Right lobe of liver (tissue), 6 donors: ENCODE measurements around the gene CACNA2D2. TPM values are rescaled to one million over a fixed set of nuclear protein-coding genes. Genes with fewer than 3 reads are reported as not detected.

ENCODE experiments used
- ATAC-seq, 4 donors: fragments of 200-7000 bp; cut with Tn5 transposase; one replicate each; pipeline ENCODE4 v1.9.1; 2020; ENCODE audit warnings: mild to moderate bottlenecking in 4 of 4, moderate library complexity in 4 of 4
- DNase-seq, 3 donors: peaks; one replicate each; pipeline ENCODE4 v3.0.0-alpha.2; 2020
- H3K27ac ChIP-seq, 3 donors: fragments of 200-600 bp; one replicate each; pipeline ENCODE4 v1.8.0; 2022
- H3K27me3 ChIP-seq, 2 donors: fragments of 200-600 bp; one replicate each; pipeline ENCODE4 v1.8.0; 2022
- H3K36me3 ChIP-seq, 4 donors: fragments of 200-600 bp; sonication (generic) in 1 of 4; one replicate each; pipeline versions ENCODE4 v1.5.1 to v1.8.0; 2017 to 2022; ENCODE audit warnings: control low read depth in 1 of 4
- H3K4me1 ChIP-seq, 4 donors: fragments of 200-600 bp; sonication (generic) in 1 of 4; one replicate each; pipeline versions ENCODE4 v1.5.1 to v1.8.0; 2017 to 2022; ENCODE audit warnings: control low read depth in 1 of 4
- H3K4me3 ChIP-seq, 3 donors: fragments of 200-600 bp; one replicate each; pipeline ENCODE4 v1.8.0; 2022
- H3K9me3 ChIP-seq, 4 donors: fragments of 200-600 bp; sonication (generic) in 1 of 4; one replicate each; pipeline versions ENCODE4 v1.5.1 to v1.8.0; 2017 to 2022; ENCODE audit warnings: control low read depth in 1 of 4
- CTCF ChIP-seq, 4 donors: fragments of 200-600 bp in 3 of 4; fragments of 450-650 bp in 1 of 4; IDR thresholded peaks; one replicate each; pipeline versions ENCODE4 v1.5.1 to v1.8.0; 2016 to 2022; ENCODE audit warnings: antibody characterized with exemption in 4 of 4, mild to moderate bottlenecking in 2 of 4
- POLR2A ChIP-seq: fragments of 450-650 bp; IDR thresholded peaks from one replicate; pipeline ENCODE4 v1.6.1; 2017; ENCODE audit warnings: antibody characterized with exemption, mild to moderate bottlenecking
- WGBS: methylation state at CpG from one replicate; pipeline ENCODE4 v1.1.6; 2018; ENCODE audit warnings: low coverage, low lambda C conversion rate; ENCODE audit not compliant: insufficient coverage; ENCODE audit errors: missing lambda C conversion rate; 5-methylcytosine and 5-hydroxymethylcytosine counted together
- intact Hi-C, 2 donors: fragments of 100-400 bp; cut with DNase I; formaldehyde crosslinking; loops; one replicate each; pipeline versions ENCODE4 v1.11.2 to v1.14.1; 2022
- total RNA-seq, 6 experiments: library from RNA; depleted of rRNA in 2 of 6; stranded (reverse); fragments of >200 nt in 2 of 6; fragmentation: NEBNext Ultra II Directional in 3 of 6; extraction: Animal tissue kit (Norgen Biotek cat#: 25700) in 3 of 6; gene quantifications; one replicate each; pipeline versions ENCODE4 v1.1.0 to v1.2.4, GENCODE V29; 2016 to 2023
- donor health status: DM: no; HTN: yes; CAD: no.
- donor health status: DM: no; HTN: no; CAD: no.
- donor health status: DM: no; HTN: no; CAD: no.
- donor health status: DM: no; HTN: yes; CAD: no.
- donor health status: DM: no; HTN: yes; CAD: no.

The CACNA2D2 gene
- total RNA-seq, 6 experiments from 2014 or later, result 0.06 to 0.39 (median 0.26) TPM; not detected in 1

GRCh38 chr3:50533807-50534461 is 30.5 kb upstream of the CACNA2D2 start:
- intact Hi-C loops, result loop anchor here in 1 of 2 donors (10.0 kb wide), 1 partner anchor 159 kb away; no protein-coding TSS in a partner anchor
- no peak for TF ChIP-seq POLR2A
- no peak for TF ChIP-seq CTCF (IDR thresholded peaks at IDR 0.05)
- WGBS, result 48% methylated on average over 5 of the region's 9 CpGs

GRCh38 chr3:50533316-50533715 is 29.9 kb upstream of the CACNA2D2 start:
- H3K27ac ChIP-seq, result no peak overlapping the region
- H3K27me3 ChIP-seq, result no peaks in the 10 kb centered on the region
- H3K4me3 ChIP-seq, result no peak overlapping the region
- no peaks in the 10 kb centered on the region for H3K4me1 ChIP-seq
- intact Hi-C loops, result loop anchor here in 1 of 2 donors (10.0 kb wide), 1 partner anchor 159 kb away; no protein-coding TSS in a partner anchor
- no peak for TF ChIP-seq CTCF (IDR thresholded peaks at IDR 0.05)
- TF ChIP-seq POLR2A, result no peak
- H3K9me3 ChIP-seq, result no peaks in the 10 kb centered on the region
- no peaks in the 10 kb centered on the region for H3K36me3 ChIP-seq
- ATAC-seq (no peak), DNase-seq (no peak)
- WGBS, result 76% methylated on average over 12 of the region's 13 CpGs

More at GRCh38 chr3:50533807-50534461, 30.5 kb upstream of the CACNA2D2 start:
- Histone ChIP-seq H3K27ac (no peak overlapping the region), H3K4me1 (no peaks in the 10 kb centered on the region), H3K9me3 (no peaks in the 10 kb centered on the region), H3K4me3 (no peak overlapping the region), H3K36me3 (no peaks in the 10 kb centered on the region), H3K27me3 (no peaks in the 10 kb centered on the region)
- ATAC-seq (no peak), DNase-seq (no peak)

GRCh38 chr3:50532062-50532705 is 28.8 kb upstream of the CACNA2D2 start:
- Histone ChIP-seq H3K9me3 (no peaks in the 10 kb centered on the region), H3K4me3 (no peak overlapping the region), H3K4me1 (no peaks in the 10 kb centered on the region), H3K27ac (no peak overlapping the region), H3K27me3 (no peaks in the 10 kb centered on the region), H3K36me3 (no peaks in the 10 kb centered on the region)
- no peak for ATAC-seq
- WGBS, result 74% methylated on average over 7 of the region's 9 CpGs
- DNase-seq, result no peak
- intact Hi-C loops, result loop anchor here in 1 of 2 donors (10.0 kb wide), 1 partner anchor 157 kb away; no protein-coding TSS in a partner anchor
- TF ChIP-seq POLR2A, result no peak
- no peak for TF ChIP-seq CTCF (IDR thresholded peaks at IDR 0.05)

- Histone ChIP-seq H3K4me3 (no peak overlapping the region), H3K9me3 (no peaks in the 10 kb centered on the region), H3K36me3 (no peaks in the 10 kb centered on the region), H3K27ac (no peak overlapping the region), H3K27me3 (no peaks in the 10 kb centered on the region), H3K4me1 (no peaks in the 10 kb centered on the region)
- DNase-seq (no peak), ATAC-seq (no peak)
- TF ChIP-seq CTCF (IDR thresholded peaks at IDR 0.05) (no peak), POLR2A (no peak)
- WGBS, result 50% methylated on average over 1 of the region's 4 CpGs
- intact Hi-C loops, result loop anchor here in 1 of 2 donors (10.0 kb wide), 1 partner anchor 156 kb away; no protein-coding TSS in a partner anchor
Observed at GRCh38 chr3:50531201-50531600, 27.8 kb upstream of the CACNA2D2 start.
